WERI-Rb-1 (cell line): ENCODE measurements around the gene PCID2.

ENCODE experiments used
- DNase-seq: peaks from one replicate; pipeline ENCODE4 v3.0.0-alpha.2; 2020
- H3K27ac ChIP-seq: fragments of 250-450 bp; sonication (Bioruptor Pico); 2 replicates; pipeline ENCODE4 v1.5.1; 2020; ENCODE audit warnings: mild to moderate bottlenecking, moderate library complexity
- H3K27me3 ChIP-seq: fragments of 250-450 bp; sonication (Bioruptor Pico); 2 replicates; pipeline ENCODE4 v1.5.1; 2021; ENCODE audit warnings: mild to moderate bottlenecking, low read depth, moderate library complexity; ENCODE audit not compliant: insufficient read depth, severe bottlenecking
- H3K36me3 ChIP-seq: fragments of 250-450 bp; sonication (Bioruptor Pico); 2 replicates; pipeline ENCODE4 v1.5.1; 2020; ENCODE audit warnings: mild to moderate bottlenecking, moderate library complexity
- H3K4me3 ChIP-seq: 2 replicates; pipeline ENCODE4 v1.5.1; 2011; ENCODE audit warnings: low read depth, mild to moderate bottlenecking, control low read depth, low read length
- H3K9me3 ChIP-seq: fragments of 250-450 bp; sonication (Bioruptor Pico); 2 replicates; pipeline ENCODE4 v1.5.1; 2021; ENCODE audit warnings: mild to moderate bottlenecking, moderate library complexity; ENCODE audit not compliant: severe bottlenecking
- TF ChIP-seq, protein P1 (sequence below): IDR thresholded peaks from 2 replicates; pipeline ENCODE4 v1.5.1; 2011; ENCODE audit warnings: low read depth, mild to moderate bottlenecking, control low read depth, inconsistent platforms, low read length

The PCID2 gene

DNA sequence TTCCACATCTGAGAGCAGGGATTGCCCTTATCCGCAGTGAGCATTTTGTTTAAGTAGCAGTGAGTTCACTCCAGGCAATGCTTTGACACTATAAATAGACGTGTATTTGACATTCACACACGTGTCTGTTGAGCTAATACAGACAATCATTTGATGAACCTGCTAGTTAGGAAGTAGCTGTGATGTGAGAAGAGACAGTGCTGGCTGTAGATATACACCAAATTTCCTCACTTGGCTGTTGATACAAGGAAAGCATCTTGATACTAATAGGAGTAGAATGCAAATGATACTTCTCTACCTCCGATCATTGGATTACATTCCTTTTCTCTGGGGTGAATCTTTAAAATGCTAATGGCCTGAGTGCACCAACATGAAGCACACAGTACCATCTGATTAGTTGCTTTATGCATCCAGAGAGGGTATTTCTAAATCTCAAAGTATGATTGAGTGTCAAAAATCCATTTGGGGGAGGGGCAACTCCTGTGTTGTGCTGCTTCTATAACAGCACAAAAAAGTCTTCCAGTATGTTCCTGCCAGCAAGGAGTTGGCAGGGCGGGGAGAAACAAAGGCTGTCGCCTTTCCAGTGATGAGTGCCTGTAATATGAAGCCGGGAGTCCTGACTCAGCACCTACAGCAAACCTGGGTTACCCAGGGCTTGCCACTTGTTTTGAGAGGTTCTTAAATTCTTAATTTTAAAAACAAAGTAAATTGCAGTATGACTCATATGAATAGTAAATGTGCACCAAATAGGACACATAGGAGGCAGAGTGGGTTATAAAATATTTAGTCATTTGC lies 8.0 kb upstream of the PCID2 start:
- Histone ChIP-seq H3K27ac (no peak overlapping the region), H3K9me3 (no peaks in the 10 kb centered on the region), H3K36me3 (peaks cover 59% of the 10 kb centered on the region), H3K4me3 (no peak overlapping the region), H3K27me3 (no peaks in the 10 kb centered on the region)
- no peak for DNase-seq
- TF ChIP-seq, protein P1, sequence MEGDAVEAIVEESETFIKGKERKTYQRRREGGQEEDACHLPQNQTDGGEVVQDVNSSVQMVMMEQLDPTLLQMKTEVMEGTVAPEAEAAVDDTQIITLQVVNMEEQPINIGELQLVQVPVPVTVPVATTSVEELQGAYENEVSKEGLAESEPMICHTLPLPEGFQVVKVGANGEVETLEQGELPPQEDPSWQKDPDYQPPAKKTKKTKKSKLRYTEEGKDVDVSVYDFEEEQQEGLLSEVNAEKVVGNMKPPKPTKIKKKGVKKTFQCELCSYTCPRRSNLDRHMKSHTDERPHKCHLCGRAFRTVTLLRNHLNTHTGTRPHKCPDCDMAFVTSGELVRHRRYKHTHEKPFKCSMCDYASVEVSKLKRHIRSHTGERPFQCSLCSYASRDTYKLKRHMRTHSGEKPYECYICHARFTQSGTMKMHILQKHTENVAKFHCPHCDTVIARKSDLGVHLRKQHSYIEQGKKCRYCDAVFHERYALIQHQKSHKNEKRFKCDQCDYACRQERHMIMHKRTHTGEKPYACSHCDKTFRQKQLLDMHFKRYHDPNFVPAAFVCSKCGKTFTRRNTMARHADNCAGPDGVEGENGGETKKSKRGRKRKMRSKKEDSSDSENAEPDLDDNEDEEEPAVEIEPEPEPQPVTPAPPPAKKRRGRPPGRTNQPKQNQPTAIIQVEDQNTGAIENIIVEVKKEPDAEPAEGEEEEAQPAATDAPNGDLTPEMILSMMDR, result no peak

DNA sequence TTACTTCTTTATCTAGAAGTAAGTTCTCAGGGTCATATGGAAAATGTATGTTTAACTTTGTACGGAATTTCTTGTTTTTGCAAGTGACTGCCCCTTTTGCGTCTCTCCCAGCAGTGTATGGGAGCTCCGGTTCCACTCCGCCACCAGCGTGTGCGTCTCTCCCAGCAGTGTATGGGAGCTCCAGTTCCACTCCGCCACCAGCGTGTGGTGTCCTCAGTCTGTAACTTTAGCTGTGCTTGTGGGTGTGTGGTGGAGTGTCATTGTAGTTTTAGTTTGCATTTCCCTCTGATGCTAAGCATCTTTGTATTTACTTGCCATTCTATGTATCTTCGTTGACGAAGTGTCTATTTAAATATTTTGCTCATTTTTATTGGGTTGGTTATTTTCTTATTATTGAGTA lies 3.3 kb upstream of the PCID2 start:
- DNase-seq, result peak; percentile 61
- Histone ChIP-seq H3K27me3 (no peaks in the 10 kb centered on the region), H3K9me3 (no peaks in the 10 kb centered on the region), H3K36me3 (peaks cover 46% of the 10 kb centered on the region), H3K4me3 (no peak overlapping the region), H3K27ac (no peak overlapping the region)
- TF ChIP-seq, protein P1, result peak; percentile 78

DNA sequence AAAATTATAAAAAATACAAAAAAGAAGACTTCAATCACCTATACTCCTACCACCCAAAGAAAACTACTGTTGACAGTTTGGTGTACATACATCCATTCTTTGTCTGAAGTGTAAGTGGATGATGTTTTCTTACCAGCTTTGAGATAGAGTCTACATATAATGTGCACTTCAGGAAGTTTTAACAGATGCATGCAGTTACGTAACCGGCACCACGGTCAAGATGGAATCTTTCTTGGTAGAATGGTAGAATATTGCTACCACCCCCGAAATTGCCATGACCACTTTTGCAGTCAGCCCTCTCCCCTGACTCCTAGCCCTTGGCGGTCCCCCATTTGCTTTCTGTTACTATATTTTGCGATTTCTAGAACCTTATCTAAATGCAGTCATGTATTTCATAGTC lies 2.4 kb upstream of the PCID2 start:
- Histone ChIP-seq H3K36me3 (peaks cover 55% of the 10 kb centered on the region), H3K9me3 (no peaks in the 10 kb centered on the region), H3K27me3 (no peaks in the 10 kb centered on the region), H3K27ac (no peak overlapping the region), H3K4me3 (peak overlapping the region; percentile 89; the same call in 1 of the 2 replicates)
- TF ChIP-seq, protein P1, result no peak
- no peak for DNase-seq

DNA sequence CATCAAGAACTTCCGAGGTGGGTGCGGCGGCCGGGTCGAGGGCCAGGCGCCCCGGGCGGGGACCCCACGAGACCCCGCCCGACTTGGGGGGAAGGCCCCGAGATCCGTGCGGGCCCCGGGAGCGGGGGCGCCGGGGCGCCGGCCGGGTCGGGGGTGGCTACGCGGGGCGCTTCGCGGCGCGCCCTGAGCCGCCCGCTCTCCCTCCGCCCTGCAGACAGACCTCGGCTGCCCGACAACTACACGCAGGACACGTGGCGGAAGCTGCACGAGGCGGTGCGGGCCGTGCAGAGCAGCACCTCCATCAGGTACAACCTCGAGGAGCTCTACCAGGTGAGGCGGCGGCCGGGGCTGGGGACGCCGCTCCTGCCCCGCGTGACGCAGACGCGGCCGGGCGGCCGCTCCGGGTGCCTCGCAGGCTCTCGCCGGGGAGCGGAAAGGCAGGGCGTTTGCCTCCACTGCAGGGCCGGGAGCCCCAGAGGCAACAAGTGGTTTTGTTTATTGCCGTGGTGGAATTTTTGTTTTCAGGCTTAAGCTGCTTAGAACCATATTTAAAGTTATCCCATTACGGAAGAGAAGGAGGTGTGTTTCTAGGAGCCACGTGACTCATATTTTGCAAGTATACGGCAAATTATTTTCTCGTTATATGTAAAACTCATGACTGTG lies 1.4 kb upstream of the PCID2 start:
- no peaks in the 10 kb centered on the region for H3K9me3 ChIP-seq
- peak overlapping the region; percentile 99 for H3K27ac ChIP-seq
- peak overlapping the region; percentile 89 for H3K4me3 ChIP-seq
- DNase-seq, result peak; percentile 84
- peaks cover 64% of the 10 kb centered on the region for H3K36me3 ChIP-seq
- TF ChIP-seq, protein P1, result 0 out of 2 replicates have a peak, but pooled peaks have one; percentile 15
- H3K27me3 ChIP-seq, result no peaks in the 10 kb centered on the region

DNA sequence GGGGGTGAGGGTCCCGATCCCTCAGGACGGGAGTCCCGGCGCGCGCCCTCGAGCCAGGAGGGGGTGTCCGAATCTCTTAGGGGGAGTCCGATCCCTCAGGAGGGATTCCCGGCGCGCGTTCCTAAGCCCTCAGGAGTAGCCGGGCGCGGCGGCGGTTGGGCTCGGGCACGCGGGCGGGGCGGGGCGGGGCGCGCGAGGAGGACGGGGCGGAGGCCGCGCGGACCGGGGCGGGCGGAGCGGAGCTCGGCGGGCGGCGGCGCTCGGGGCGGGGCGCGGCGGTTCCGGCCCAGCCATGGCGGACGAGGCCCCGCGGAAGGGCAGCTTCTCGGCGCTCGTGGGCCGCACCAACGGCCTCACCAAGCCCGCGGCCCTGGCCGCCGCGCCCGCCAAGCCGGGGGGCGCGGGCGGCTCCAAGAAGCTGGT lies 878 bp upstream of the PCID2 start, which contains the start of gene CUL4A:
CUL4A (plus strand) TSS at position 278 of the 423 bp plus-strand sequence; CDS start at position 293, 15 bp downstream.
- Histone ChIP-seq H3K4me3 (peak within 1 kb of the TSS; percentile 89), H3K36me3 (peaks cover 69% of the 10 kb centered on the region), H3K27me3 (no peaks in the 10 kb centered on the region), H3K27ac (peak within 1 kb of the TSS; percentile 99), H3K9me3 (no peaks in the 10 kb centered on the region)
- TF ChIP-seq, protein P1, result no peak
- DNase-seq, result peak; percentile 94
